ENCODE results near the gene TMEM145. TPM values are rescaled to one million over a fixed set of nuclear protein-coding genes. Genes with fewer than 3 reads are reported as not detected.

TMEM145 gene
- total RNA-seq, 4 donors from 2014 or later = 0.20 TPM; not detected in 3

DNA sequence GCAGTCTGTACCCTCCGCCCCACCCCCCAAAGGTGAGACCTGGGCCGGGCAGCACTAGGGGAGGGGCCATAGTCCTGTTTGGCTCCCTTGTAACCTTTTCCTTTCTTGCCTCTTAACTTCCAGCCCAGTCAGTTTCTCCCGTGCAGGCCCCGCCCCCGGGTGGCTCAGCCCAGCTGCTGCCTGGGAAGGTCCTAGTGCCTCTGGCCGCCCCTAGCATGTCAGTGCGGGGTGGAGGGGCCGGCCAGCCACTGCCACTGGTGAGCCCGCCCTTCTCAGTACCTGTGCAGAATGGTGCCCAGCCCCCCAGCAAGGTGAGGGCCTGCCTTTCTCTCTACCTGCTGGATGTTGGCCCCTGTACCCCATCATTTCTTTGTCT is 21.7 kb upstream of the TMEM145 start:
- no peaks in the 10 kb centered on the region for H3K9me3 ChIP-seq
- peaks cover 0 to 6% (median 5%) of the 10 kb centered on the region in 4 donors for H3K4me1 ChIP-seq
- TF ChIP-seq EP300 (IDR thresholded peaks at IDR 0.05) (no peak), POLR2A (IDR thresholded peaks at IDR 0.05) (no peak)
- TF ChIP-seq, protein P1, sequence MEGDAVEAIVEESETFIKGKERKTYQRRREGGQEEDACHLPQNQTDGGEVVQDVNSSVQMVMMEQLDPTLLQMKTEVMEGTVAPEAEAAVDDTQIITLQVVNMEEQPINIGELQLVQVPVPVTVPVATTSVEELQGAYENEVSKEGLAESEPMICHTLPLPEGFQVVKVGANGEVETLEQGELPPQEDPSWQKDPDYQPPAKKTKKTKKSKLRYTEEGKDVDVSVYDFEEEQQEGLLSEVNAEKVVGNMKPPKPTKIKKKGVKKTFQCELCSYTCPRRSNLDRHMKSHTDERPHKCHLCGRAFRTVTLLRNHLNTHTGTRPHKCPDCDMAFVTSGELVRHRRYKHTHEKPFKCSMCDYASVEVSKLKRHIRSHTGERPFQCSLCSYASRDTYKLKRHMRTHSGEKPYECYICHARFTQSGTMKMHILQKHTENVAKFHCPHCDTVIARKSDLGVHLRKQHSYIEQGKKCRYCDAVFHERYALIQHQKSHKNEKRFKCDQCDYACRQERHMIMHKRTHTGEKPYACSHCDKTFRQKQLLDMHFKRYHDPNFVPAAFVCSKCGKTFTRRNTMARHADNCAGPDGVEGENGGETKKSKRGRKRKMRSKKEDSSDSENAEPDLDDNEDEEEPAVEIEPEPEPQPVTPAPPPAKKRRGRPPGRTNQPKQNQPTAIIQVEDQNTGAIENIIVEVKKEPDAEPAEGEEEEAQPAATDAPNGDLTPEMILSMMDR (IDR thresholded peaks at IDR 0.05) = no peak
- H3K27ac ChIP-seq = peak overlapping the region in 2 of 4 donors; percentile 1 to 5
- no peaks in the 10 kb centered on the region for H3K27me3 ChIP-seq
- DNase-seq (ENCODE audit: low spot score in 2 of 2) = no peak
- peaks cover 0 to 87% (median 35%) of the 10 kb centered on the region in 3 donors for H3K36me3 ChIP-seq
- no peak overlapping the region for H3K4me3 ChIP-seq
- 41 to 55% methylated on average over 9 of the region's 9 CpGs for WGBS, 2 donors

DNA sequence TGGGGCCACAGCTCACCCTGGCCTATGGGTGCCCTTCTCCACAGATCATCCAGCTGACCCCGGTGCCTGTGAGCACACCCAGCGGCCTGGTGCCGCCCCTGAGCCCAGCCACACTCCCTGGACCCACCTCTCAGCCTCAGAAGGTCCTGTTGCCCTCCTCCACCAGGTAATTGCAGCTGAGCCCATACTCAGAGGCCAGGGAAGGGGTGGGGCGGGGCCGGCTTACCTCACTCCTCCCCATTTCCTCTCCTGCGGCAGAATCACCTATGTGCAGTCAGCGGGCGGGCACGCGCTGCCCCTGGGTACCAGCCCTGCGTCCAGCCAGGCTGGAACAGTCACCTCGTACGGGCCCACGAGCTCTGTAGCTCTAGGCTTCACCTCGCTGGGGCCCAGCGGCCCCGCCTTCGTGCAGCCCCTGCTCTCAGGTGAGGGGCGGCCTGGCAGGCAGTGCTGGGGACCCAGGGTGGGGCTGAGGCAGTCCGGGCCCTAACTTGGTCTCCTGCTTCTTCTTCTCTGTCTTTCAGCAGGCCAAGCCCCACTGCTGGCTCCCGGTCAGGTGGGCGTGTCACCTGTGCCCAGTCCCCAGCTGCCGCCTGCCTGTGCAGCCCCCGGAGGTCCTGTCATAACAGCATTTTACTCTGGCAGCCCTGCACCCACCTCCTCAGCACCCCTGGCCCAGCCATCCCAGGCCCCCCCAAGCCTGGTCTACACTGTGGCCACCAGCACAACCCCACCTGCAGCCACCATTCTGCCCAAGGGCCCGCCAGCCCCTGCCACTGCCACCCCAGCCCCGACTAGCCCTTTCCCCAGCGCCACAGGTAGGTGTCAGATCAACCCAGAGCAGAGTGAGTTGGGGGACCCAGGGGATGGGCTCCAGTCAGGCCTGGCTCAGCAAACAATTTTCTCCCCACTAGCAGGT is 20.8 kb upstream of the TMEM145 start:
- Histone ChIP-seq H3K27me3 (no peaks in the 10 kb centered on the region), H3K27ac (peak overlapping the region in 1 of 4 donors; percentile 31), H3K9me3 (no peaks in the 10 kb centered on the region), H3K36me3 (peaks cover 0 to 86% (median 35%) of the 10 kb centered on the region in 3 donors), H3K4me3 (no peak overlapping the region), H3K4me1 (no peaks in the 10 kb centered on the region)
- TF ChIP-seq POLR2A (IDR thresholded peaks at IDR 0.05) (no peak), EP300 (IDR thresholded peaks at IDR 0.05) (no peak)
- TF ChIP-seq, protein P1 (IDR thresholded peaks at IDR 0.05) = no peak
- WGBS, 2 donors = 93 to 94% methylated on average over 15 to 27 of the region's 27 CpGs
- no peak for DNase-seq (ENCODE audit: low spot score in 2 of 2)

DNA sequence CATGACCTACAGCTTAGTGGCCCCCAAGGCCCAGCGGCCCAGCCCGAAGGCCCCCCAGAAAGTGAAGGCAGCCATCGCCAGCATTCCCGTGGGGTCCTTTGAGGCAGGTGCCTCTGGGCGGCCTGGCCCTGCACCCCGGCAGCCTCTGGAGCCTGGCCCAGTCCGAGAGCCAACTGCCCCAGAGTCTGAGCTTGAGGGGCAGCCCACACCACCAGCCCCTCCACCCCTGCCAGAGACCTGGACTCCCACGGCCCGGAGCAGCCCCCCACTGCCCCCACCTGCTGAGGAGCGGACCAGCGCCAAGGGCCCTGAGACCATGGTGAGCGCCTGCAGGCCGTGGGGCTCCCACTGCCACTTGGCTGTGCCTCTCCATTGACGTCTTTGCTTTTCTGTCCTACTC is 20.1 kb upstream of the TMEM145 start:
- Histone ChIP-seq H3K36me3 (peaks cover 0 to 80% (median 31%) of the 10 kb centered on the region in 3 donors), H3K4me3 (no peak overlapping the region), H3K27ac (peak overlapping the region in 1 of 4 donors; percentile 31), H3K4me1 (no peaks in the 10 kb centered on the region), H3K9me3 (no peaks in the 10 kb centered on the region), H3K27me3 (no peaks in the 10 kb centered on the region)
- no peak for DNase-seq (ENCODE audit: low spot score in 2 of 2)
- TF ChIP-seq, protein P1 (IDR thresholded peaks at IDR 0.05) = no peak
- TF ChIP-seq EP300 (IDR thresholded peaks at IDR 0.05) (no peak), POLR2A (IDR thresholded peaks at IDR 0.05) (no peak)
- WGBS, 2 donors = 84 to 88% methylated on average over 6 to 7 of the region's 14 CpGs

DNA sequence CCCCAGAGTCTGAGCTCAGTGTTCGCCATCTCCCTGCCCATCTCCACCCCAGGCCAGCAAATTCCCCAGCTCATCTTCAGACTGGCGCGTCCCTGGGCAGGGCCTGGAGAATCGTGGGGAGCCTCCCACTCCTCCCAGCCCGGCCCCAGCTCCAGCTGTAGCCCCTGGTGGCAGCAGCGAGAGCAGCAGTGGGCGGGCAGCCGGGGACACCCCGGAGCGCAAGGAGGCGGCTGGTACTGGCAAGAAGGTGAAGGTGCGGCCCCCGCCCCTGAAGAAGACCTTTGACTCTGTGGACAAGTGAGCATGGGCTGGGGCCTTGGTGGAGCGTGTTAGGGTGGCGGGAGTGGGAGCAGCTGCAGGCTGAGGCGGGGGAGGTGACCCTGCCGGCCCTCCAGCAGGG is 19.6 kb upstream of the TMEM145 start:
- WGBS, 2 donors = 69 to 76% methylated on average over 15 to 17 of the region's 17 CpGs
- peaks cover 0 to 74% (median 31%) of the 10 kb centered on the region in 3 donors for H3K36me3 ChIP-seq
- DNase-seq (ENCODE audit: low spot score in 2 of 2) = no peak
- H3K27me3 ChIP-seq = no peaks in the 10 kb centered on the region
- no peak overlapping the region for H3K4me3 ChIP-seq
- H3K27ac ChIP-seq = peak overlapping the region in 1 of 4 donors; percentile 31
- TF ChIP-seq EP300 (IDR thresholded peaks at IDR 0.05) (no peak), POLR2A (IDR thresholded peaks at IDR 0.05) (no peak)
- TF ChIP-seq, protein P1 (IDR thresholded peaks at IDR 0.05) = peak in 1 of 5 experiments; percentile 19
- H3K4me1 ChIP-seq = no peaks in the 10 kb centered on the region
- no peaks in the 10 kb centered on the region for H3K9me3 ChIP-seq

DNA sequence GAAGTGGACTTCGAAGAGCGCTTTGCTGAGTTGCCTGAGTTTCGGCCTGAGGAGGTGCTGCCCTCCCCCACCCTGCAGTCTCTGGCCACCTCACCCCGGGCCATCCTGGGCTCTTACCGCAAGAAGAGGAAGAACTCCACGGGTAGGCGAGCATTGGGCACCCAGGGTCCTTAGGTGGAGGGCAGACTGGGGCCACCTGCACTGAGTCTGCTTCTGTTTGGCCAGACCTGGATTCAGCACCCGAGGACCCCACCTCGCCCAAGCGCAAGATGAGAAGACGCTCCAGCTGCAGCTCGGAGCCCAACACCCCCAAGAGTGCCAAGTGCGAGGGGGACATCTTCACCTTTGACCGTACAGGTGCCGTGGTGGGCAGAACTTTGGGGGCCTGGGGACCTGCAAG is 19.2 kb upstream of the TMEM145 start:
- Histone ChIP-seq H3K27ac (peak overlapping the region in 1 of 4 donors; percentile 31), H3K27me3 (no peaks in the 10 kb centered on the region), H3K9me3 (no peaks in the 10 kb centered on the region), H3K4me1 (no peaks in the 10 kb centered on the region), H3K4me3 (no peak overlapping the region), H3K36me3 (peaks cover 0 to 70% (median 31%) of the 10 kb centered on the region in 3 donors)
- 90 to 95% methylated on average over 2 to 15 of the region's 15 CpGs for WGBS, 2 donors
- TF ChIP-seq EP300 (IDR thresholded peaks at IDR 0.05) = no peak
- TF ChIP-seq, protein P1 (IDR thresholded peaks at IDR 0.05) = no peak
- TF ChIP-seq POLR2A (IDR thresholded peaks at IDR 0.05) = no peak
- DNase-seq (ENCODE audit: low spot score in 2 of 2) = no peak
